Measurements from ENCODE around the gene SLF2. TPM values are rescaled to one million over a fixed set of nuclear protein-coding genes. Genes with fewer than 3 reads are reported as not detected.

Gene SLF2
- total and polyA plus RNA-seq, 2 of the 13 experiments (the other 11 are each of a cell fraction or from before 2014, with no cell fraction given), result 12.2 to 48.1 TPM

DNA sequence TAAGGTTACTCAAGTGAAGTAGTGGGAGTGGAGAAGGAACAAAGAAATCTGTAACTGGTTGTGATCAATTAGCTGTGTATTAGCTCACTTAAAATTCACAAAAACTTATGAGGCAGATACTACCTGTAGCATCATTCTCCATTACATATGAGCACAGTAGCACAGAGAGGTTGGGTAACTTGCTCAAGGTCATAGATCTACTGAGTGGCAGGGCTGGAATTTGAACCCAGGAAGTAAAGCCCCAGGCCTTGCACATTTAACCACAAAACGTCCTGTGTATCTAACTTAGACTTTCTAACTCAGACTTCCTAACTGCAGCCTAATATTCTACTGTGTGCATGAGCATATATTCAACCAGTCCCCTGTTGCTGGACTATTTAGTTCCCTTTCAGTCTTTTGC, 5.6 kb upstream of the SLF2 start (continued):
- TF ChIP-seq, protein P1, sequence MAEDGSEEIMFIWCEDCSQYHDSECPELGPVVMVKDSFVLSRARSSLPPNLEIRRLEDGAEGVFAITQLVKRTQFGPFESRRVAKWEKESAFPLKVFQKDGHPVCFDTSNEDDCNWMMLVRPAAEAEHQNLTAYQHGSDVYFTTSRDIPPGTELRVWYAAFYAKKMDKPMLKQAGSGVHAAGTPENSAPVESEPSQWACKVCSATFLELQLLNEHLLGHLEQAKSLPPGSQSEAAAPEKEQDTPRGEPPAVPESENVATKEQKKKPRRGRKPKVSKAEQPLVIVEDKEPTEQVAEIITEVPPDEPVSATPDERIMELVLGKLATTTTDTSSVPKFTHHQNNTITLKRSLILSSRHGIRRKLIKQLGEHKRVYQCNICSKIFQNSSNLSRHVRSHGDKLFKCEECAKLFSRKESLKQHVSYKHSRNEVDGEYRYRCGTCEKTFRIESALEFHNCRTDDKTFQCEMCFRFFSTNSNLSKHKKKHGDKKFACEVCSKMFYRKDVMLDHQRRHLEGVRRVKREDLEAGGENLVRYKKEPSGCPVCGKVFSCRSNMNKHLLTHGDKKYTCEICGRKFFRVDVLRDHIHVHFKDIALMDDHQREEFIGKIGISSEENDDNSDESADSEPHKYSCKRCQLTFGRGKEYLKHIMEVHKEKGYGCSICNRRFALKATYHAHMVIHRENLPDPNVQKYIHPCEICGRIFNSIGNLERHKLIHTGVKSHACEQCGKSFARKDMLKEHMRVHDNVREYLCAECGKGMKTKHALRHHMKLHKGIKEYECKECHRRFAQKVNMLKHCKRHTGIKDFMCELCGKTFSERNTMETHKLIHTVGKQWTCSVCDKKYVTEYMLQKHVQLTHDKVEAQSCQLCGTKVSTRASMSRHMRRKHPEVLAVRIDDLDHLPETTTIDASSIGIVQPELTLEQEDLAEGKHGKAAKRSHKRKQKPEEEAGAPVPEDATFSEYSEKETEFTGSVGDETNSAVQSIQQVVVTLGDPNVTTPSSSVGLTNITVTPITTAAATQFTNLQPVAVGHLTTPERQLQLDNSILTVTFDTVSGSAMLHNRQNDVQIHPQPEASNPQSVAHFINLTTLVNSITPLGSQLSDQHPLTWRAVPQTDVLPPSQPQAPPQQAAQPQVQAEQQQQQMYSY (CRISPR knock-in tag; IDR thresholded peaks at IDR 0.05), result no peak
- TF ChIP-seq, protein P2, sequence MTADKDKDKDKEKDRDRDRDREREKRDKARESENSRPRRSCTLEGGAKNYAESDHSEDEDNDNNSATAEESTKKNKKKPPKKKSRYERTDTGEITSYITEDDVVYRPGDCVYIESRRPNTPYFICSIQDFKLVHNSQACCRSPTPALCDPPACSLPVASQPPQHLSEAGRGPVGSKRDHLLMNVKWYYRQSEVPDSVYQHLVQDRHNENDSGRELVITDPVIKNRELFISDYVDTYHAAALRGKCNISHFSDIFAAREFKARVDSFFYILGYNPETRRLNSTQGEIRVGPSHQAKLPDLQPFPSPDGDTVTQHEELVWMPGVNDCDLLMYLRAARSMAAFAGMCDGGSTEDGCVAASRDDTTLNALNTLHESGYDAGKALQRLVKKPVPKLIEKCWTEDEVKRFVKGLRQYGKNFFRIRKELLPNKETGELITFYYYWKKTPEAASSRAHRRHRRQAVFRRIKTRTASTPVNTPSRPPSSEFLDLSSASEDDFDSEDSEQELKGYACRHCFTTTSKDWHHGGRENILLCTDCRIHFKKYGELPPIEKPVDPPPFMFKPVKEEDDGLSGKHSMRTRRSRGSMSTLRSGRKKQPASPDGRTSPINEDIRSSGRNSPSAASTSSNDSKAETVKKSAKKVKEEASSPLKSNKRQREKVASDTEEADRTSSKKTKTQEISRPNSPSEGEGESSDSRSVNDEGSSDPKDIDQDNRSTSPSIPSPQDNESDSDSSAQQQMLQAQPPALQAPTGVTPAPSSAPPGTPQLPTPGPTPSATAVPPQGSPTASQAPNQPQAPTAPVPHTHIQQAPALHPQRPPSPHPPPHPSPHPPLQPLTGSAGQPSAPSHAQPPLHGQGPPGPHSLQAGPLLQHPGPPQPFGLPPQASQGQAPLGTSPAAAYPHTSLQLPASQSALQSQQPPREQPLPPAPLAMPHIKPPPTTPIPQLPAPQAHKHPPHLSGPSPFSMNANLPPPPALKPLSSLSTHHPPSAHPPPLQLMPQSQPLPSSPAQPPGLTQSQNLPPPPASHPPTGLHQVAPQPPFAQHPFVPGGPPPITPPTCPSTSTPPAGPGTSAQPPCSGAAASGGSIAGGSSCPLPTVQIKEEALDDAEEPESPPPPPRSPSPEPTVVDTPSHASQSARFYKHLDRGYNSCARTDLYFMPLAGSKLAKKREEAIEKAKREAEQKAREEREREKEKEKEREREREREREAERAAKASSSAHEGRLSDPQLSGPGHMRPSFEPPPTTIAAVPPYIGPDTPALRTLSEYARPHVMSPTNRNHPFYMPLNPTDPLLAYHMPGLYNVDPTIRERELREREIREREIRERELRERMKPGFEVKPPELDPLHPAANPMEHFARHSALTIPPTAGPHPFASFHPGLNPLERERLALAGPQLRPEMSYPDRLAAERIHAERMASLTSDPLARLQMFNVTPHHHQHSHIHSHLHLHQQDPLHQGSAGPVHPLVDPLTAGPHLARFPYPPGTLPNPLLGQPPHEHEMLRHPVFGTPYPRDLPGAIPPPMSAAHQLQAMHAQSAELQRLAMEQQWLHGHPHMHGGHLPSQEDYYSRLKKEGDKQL (CRISPR knock-in tag; IDR thresholded peaks at IDR 0.05; ENCODE audit: low read depth), result no peak
- TF ChIP-seq CHCHD3 (CRISPR knock-in tag; IDR thresholded peaks at IDR 0.05), result no peak
- TF ChIP-seq ZNF775 (CRISPR knock-in tag; IDR thresholded peaks at IDR 0.05; ENCODE audit: borderline replicate concordance), result no peak
- TF ChIP-seq, protein P3, sequence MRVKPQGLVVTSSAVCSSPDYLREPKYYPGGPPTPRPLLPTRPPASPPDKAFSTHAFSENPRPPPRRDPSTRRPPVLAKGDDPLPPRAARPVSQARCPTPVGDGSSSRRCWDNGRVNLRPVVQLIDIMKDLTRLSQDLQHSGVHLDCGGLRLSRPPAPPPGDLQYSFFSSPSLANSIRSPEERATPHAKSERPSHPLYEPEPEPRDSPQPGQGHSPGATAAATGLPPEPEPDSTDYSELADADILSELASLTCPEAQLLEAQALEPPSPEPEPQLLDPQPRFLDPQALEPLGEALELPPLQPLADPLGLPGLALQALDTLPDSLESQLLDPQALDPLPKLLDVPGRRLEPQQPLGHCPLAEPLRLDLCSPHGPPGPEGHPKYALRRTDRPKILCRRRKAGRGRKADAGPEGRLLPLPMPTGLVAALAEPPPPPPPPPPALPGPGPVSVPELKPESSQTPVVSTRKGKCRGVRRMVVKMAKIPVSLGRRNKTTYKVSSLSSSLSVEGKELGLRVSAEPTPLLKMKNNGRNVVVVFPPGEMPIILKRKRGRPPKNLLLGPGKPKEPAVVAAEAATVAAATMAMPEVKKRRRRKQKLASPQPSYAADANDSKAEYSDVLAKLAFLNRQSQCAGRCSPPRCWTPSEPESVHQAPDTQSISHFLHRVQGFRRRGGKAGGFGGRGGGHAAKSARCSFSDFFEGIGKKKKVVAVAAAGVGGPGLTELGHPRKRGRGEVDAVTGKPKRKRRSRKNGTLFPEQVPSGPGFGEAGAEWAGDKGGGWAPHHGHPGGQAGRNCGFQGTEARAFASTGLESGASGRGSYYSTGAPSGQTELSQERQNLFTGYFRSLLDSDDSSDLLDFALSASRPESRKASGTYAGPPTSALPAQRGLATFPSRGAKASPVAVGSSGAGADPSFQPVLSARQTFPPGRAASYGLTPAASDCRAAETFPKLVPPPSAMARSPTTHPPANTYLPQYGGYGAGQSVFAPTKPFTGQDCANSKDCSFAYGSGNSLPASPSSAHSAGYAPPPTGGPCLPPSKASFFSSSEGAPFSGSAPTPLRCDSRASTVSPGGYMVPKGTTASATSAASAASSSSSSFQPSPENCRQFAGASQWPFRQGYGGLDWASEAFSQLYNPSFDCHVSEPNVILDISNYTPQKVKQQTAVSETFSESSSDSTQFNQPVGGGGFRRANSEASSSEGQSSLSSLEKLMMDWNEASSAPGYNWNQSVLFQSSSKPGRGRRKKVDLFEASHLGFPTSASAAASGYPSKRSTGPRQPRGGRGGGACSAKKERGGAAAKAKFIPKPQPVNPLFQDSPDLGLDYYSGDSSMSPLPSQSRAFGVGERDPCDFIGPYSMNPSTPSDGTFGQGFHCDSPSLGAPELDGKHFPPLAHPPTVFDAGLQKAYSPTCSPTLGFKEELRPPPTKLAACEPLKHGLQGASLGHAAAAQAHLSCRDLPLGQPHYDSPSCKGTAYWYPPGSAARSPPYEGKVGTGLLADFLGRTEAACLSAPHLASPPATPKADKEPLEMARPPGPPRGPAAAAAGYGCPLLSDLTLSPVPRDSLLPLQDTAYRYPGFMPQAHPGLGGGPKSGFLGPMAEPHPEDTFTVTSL (CRISPR knock-in tag; IDR thresholded peaks at IDR 0.05; ENCODE audit: borderline replicate concordance), result peak; percentile 50; the same call in 1 of the 2 replicates
- TF ChIP-seq IKZF1 (IDR thresholded peaks at IDR 0.05), result no peak
- TF ChIP-seq, protein P4, sequence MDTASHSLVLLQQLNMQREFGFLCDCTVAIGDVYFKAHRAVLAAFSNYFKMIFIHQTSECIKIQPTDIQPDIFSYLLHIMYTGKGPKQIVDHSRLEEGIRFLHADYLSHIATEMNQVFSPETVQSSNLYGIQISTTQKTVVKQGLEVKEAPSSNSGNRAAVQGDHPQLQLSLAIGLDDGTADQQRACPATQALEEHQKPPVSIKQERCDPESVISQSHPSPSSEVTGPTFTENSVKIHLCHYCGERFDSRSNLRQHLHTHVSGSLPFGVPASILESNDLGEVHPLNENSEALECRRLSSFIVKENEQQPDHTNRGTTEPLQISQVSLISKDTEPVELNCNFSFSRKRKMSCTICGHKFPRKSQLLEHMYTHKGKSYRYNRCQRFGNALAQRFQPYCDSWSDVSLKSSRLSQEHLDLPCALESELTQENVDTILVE (CRISPR knock-in tag; IDR thresholded peaks at IDR 0.05), result no peak
- TF ChIP-seq ZFP37 (CRISPR knock-in tag; IDR thresholded peaks at IDR 0.05; ENCODE audit: borderline replicate concordance), result no peak
- no peak for TF ChIP-seq RBFOX2 (IDR thresholded peaks at IDR 0.05; ENCODE audit: low read depth, low read length)
- TF ChIP-seq HES4 (CRISPR knock-in tag; IDR thresholded peaks at IDR 0.05; ENCODE audit: borderline replicate concordance), result no peak
- peak; percentile 83 for TF ChIP-seq CEBPB (IDR thresholded peaks at IDR 0.05; ENCODE audit: borderline replicate concordance, low read depth, low read length)
- 0 out of 2 replicates have a peak, but pooled peaks have one; percentile 40 for TF ChIP-seq MXD4 (CRISPR knock-in tag; IDR thresholded peaks at IDR 0.05)
- peak; percentile 52; the same call in 1 of the 2 replicates for TF ChIP-seq ZFX (CRISPR knock-in tag; IDR thresholded peaks at IDR 0.05; ENCODE audit: low read depth)

Data from HepG2 (cell line).